H1 (cell line): ENCODE measurements around the gene TMEM161A. TPM values are rescaled to one million over a fixed set of nuclear protein-coding genes. Genes with fewer than 3 reads are reported as not detected.
A peak's percentile ranks its signal among the peaks of the same experiment; 100 is the strongest.

Experiments used
- CTCF ChIA-PET: fragments of 300-600 bp; sonication (Branson Sonifier 250); formaldehyde crosslinking; loops from one replicate; lab custom pipeline; 2021; ENCODE audit not compliant: partially characterized antibody; lab: Charles Lee
- POLR2A ChIA-PET: fragments of 300-600 bp; sonication (Branson Sonifier 250); formaldehyde crosslinking; loops from one replicate; lab custom pipeline; 2021; ENCODE audit warnings: inconsistent platforms; ENCODE audit not compliant: partially characterized antibody; lab: Charles Lee
- DNase-seq, 2 experiments: peaks; one replicate each; pipeline versions ENCODE4 v3.0.0 to v3.0.0-alpha.2; 2010 to 2022; ENCODE audit warnings: low spot score in 2 of 2, low read depth in 1 of 2, mixed read lengths in 1 of 2
- FAIRE-seq: peaks from 2 replicates; lab custom pipeline; 2011; peaks lifted over from hg19 to GRCh38; lab: Jason Lieb, UNC
- H2AFZ ChIP-seq: 2 replicates; pipeline ENCODE4 v1.8.1; 2012; ENCODE audit warnings: low read length, inconsistent platforms
- H2AK5ac ChIP-seq: 2 replicates; pipeline ENCODE4 v1.6.1; 2013; ENCODE audit warnings: low read depth, low read length
- H2BK120ac ChIP-seq: replicated peaks from 2 replicates; pipeline ENCODE3; 2013; ENCODE audit warnings: low read depth, low read length, inconsistent platforms
- H2BK12ac ChIP-seq: 2 replicates; pipeline ENCODE4 v1.6.1; 2013; ENCODE audit warnings: low read depth, low read length
- H2BK15ac ChIP-seq: 2 replicates; pipeline ENCODE4 v1.6.1; 2013; ENCODE audit warnings: low read length
- H2BK20ac ChIP-seq: 2 replicates; pipeline ENCODE4 v1.6.1; 2013; ENCODE audit warnings: low read length
- H2BK5ac ChIP-seq: 2 replicates; pipeline ENCODE4 v1.6.1; 2013; ENCODE audit warnings: low read depth, low read length
- H3K14ac ChIP-seq: 2 replicates; pipeline ENCODE4 v1.6.1; 2013; ENCODE audit warnings: inconsistent platforms; ENCODE audit not compliant: insufficient read length
- H3K18ac ChIP-seq: 2 replicates; pipeline ENCODE4 v1.6.1; 2013; ENCODE audit warnings: low read length; ENCODE audit errors: extremely low read depth
- H3K23ac ChIP-seq: 2 replicates; pipeline ENCODE4 v1.6.1; 2013; ENCODE audit warnings: inconsistent platforms; ENCODE audit not compliant: insufficient read length
- H3K23me2 ChIP-seq: 2 replicates; pipeline ENCODE4 v1.6.1; 2013; ENCODE audit warnings: low read depth, low read length
- H3K27ac ChIP-seq: 2 replicates; pipeline ENCODE4 v1.6.1; 2011; ENCODE audit warnings: low read depth, low read length, inconsistent platforms
- H3K27me3 ChIP-seq, 4 experiments: replicated peaks in 1 of 4; 1 replicate in 1 of 4; 2 replicates in 3 of 4; pipeline versions ENCODE4 v1.6.1 to v1.8.1; 2011 to 2013; ENCODE audit warnings: low read length in 3 of 4, mild to moderate bottlenecking in 3 of 4, inconsistent platforms in 2 of 4, mixed read lengths in 2 of 4, moderate library complexity in 1 of 4; ENCODE audit not compliant: control insufficient read depth in 3 of 4, insufficient read depth in 3 of 4; ENCODE audit errors: extremely low read depth in 1 of 4
- H3K36me3 ChIP-seq, 4 experiments: 2 replicates each; pipeline versions ENCODE4 v1.6.1 to v1.8.1; 2011 to 2013; ENCODE audit warnings: mild to moderate bottlenecking in 4 of 4, low read length in 3 of 4, moderate library complexity in 2 of 4, control low read depth in 1 of 4, inconsistent platforms in 1 of 4; ENCODE audit not compliant: insufficient read depth in 4 of 4, control insufficient read depth in 2 of 4
- H3K4ac ChIP-seq: replicated peaks from 2 replicates; pipeline ENCODE3; 2013; ENCODE audit warnings: low read length, low read depth, mixed read lengths, inconsistent platforms; ENCODE audit not compliant: insufficient read length
- H3K4me1 ChIP-seq, 4 experiments: replicated peaks in 1 of 4; 1 replicate in 1 of 4; 2 replicates in 3 of 4; pipeline versions ENCODE4 v1.6.1 to v1.8.1; 2011 to 2013; ENCODE audit warnings: low read length in 3 of 4, inconsistent platforms in 2 of 4, mixed read lengths in 1 of 4; ENCODE audit not compliant: insufficient read depth in 4 of 4, control insufficient read depth in 3 of 4
- H3K4me2 ChIP-seq, 2 experiments: 2 replicates each; pipeline versions ENCODE4 v1.6.1 to v1.8.1; 2011 to 2013; ENCODE audit warnings: low read depth in 2 of 2, low read length in 2 of 2, control low read depth in 1 of 2, inconsistent platforms in 1 of 2, mild to moderate bottlenecking in 1 of 2; ENCODE audit not compliant: insufficient read depth in 1 of 2
- H3K4me3 ChIP-seq, 4 experiments: fragments of 200-600, 300-600 bp in 1 of 4; sonication (generic), shearing (Covaris generic), sonication (Bioruptor Twin) in 1 of 4; 2 replicates each; pipeline versions ENCODE4 v1.5.1 to v1.8.1; 2011 to 2016; ENCODE audit warnings: low read length in 4 of 4, low read depth in 3 of 4, control low read depth in 2 of 4, inconsistent platforms in 2 of 4, mild to moderate bottlenecking in 2 of 4, mixed read lengths in 1 of 4, moderate library complexity in 1 of 4; ENCODE audit not compliant: insufficient read depth in 2 of 4; ENCODE audit errors: extremely low read depth in 1 of 4
- H3K56ac ChIP-seq: replicated peaks from 2 replicates; pipeline ENCODE3; 2013; ENCODE audit warnings: low read depth, mild to moderate bottlenecking, mixed read lengths, low read length, inconsistent platforms; ENCODE audit not compliant: insufficient read length
- H3K79me1 ChIP-seq: 2 replicates; pipeline ENCODE4 v1.6.1; 2013; ENCODE audit warnings: low read depth, low read length, control low read depth
- H3K79me2 ChIP-seq, 2 experiments: 2 replicates each; pipeline versions ENCODE4 v1.6.1 to v1.8.1; 2012 to 2013; ENCODE audit warnings: low read length in 2 of 2, mild to moderate bottlenecking in 2 of 2, inconsistent platforms in 1 of 2; ENCODE audit not compliant: insufficient read depth in 2 of 2, control insufficient read depth in 1 of 2
- H3K9ac ChIP-seq, 4 experiments: replicated peaks in 1 of 4; 1 replicate in 1 of 4; 2 replicates in 3 of 4; pipeline versions ENCODE4 v1.6.1 to v1.8.1; 2011 to 2013; ENCODE audit warnings: low read depth in 3 of 4, low read length in 3 of 4, control low read depth in 2 of 4, mild to moderate bottlenecking in 2 of 4, moderate library complexity in 2 of 4, inconsistent platforms in 1 of 4; ENCODE audit errors: extremely low read depth in 1 of 4
- H3K9me3 ChIP-seq, 2 experiments: 2 replicates each; pipeline versions ENCODE4 v1.6.1 to v1.8.1; 2012 to 2013; ENCODE audit warnings: mild to moderate bottlenecking in 2 of 2, moderate library complexity in 2 of 2, control low read depth in 1 of 2, inconsistent platforms in 1 of 2, low read depth in 1 of 2, low read length in 1 of 2, mixed read lengths in 1 of 2; ENCODE audit not compliant: insufficient read depth in 2 of 2
- H4K20me1 ChIP-seq, 2 experiments: replicated peaks in 1 of 2; 2 replicates each; pipeline versions ENCODE3 to v1.8.1; 2011 to 2013; ENCODE audit warnings: inconsistent platforms in 2 of 2, low read length in 2 of 2, mild to moderate bottlenecking in 1 of 2; ENCODE audit not compliant: insufficient read depth in 2 of 2, control insufficient read depth in 1 of 2
- H4K5ac ChIP-seq: 2 replicates; pipeline ENCODE4 v1.6.1; 2013; ENCODE audit warnings: low read length, low read depth, mixed read lengths, inconsistent platforms; ENCODE audit not compliant: insufficient read length
- H4K8ac ChIP-seq: 2 replicates; pipeline ENCODE4 v1.8.0; 2013; ENCODE audit warnings: mild to moderate bottlenecking, moderate library complexity, low read length, inconsistent platforms; ENCODE audit not compliant: insufficient read depth; ENCODE audit errors: extremely low read depth
- H4K91ac ChIP-seq: replicated peaks from 2 replicates; pipeline ENCODE3; 2013; ENCODE audit warnings: low read length, mixed read lengths, inconsistent platforms; ENCODE audit not compliant: insufficient read length
- ATF3 ChIP-seq: IDR thresholded peaks from 2 replicates; pipeline ENCODE4 v1.6.1; 2011; ENCODE audit warnings: low read depth, mild to moderate bottlenecking, low read length; ENCODE audit not compliant: insufficient read depth
- CEBPB ChIP-seq: IDR thresholded peaks from 2 replicates; pipeline ENCODE4 v1.6.1; 2012; ENCODE audit warnings: low read depth, low read length
- NANOG ChIP-seq: IDR thresholded peaks from 2 replicates; pipeline ENCODE4 v1.6.1; 2011; ENCODE audit warnings: low read length, low read depth, mild to moderate bottlenecking, inconsistent platforms; ENCODE audit not compliant: insufficient read depth, poor library complexity, severe bottlenecking
- POU5F1 ChIP-seq: IDR thresholded peaks from 2 replicates; pipeline ENCODE4 v1.6.1; 2011; ENCODE audit warnings: low read depth, mild to moderate bottlenecking, low read length, moderate library complexity
- RBBP5 ChIP-seq: IDR thresholded peaks from 2 replicates; pipeline ENCODE4 v1.7.1; 2012; ENCODE audit warnings: low read depth, mild to moderate bottlenecking, inconsistent platforms, low read length, moderate library complexity, borderline replicate concordance
- SIX5 ChIP-seq: IDR thresholded peaks from 2 replicates; pipeline ENCODE4 v1.6.1; 2011; ENCODE audit warnings: mild to moderate bottlenecking, low read depth, low read length
- SP1 ChIP-seq: IDR thresholded peaks from 2 replicates; pipeline ENCODE4 v1.6.1; 2011; ENCODE audit warnings: low read depth, low read length
- WGBS, 2 experiments: shearing (Covaris generic) in 1 of 2; methylation state at CpG; one replicate each; pipeline versions ENCODE4 v1.1.6 to v1.1.7; 2013 to 2015; ENCODE audit warnings: low lambda C conversion rate in 2 of 2, mixed read lengths in 2 of 2, inconsistent platforms in 1 of 2, low coverage in 1 of 2, missing lambda C conversion rate in 1 of 2; ENCODE audit not compliant: insufficient replicate concordance in 2 of 2, insufficient coverage in 1 of 2, insufficient read length in 1 of 2; ENCODE audit errors: extremely low coverage in 1 of 2, missing lambda C conversion rate in 1 of 2; 5-methylcytosine and 5-hydroxymethylcytosine counted together
- polyA plus RNA-seq, 7 experiments: library from polyadenylated mRNA; depleted of rRNA in 3 of 7; stranded (reverse) in 5 of 7; unstranded in 2 of 7; fragments of >200 nt in 5 of 7; fragments of 200-250 nt in 2 of 7; gene quantifications; 1 replicate in 5 of 7; 2 replicates in 1 of 7; 4 replicates in 1 of 7; pipeline versions ENCODE4 v1.2.1 to v1.2.3, GENCODE V29; 2011 to 2013; ENCODE audit warnings: missing spikeins in 2 of 7, mixed read lengths in 2 of 7
- total RNA-seq: library from RNA; stranded (reverse); fragmentation: NEBNext Ultra II Directional; extraction: Animal tissue kit (Norgen Biotek cat#: 25700); gene quantifications from 2 replicates; pipeline ENCODE4 v1.2.1, GENCODE V29; 2021
- TF ChIP-seq, protein P1 (sequence below), 3 experiments: IDR thresholded peaks; 1 replicate in 2 of 3; 2 replicates in 1 of 3; pipeline versions ENCODE4 v1.5.1 to v1.6.1; 2011; ENCODE audit warnings: low read length in 3 of 3, mild to moderate bottlenecking in 3 of 3, inconsistent platforms in 2 of 3, low read depth in 1 of 3, moderate library complexity in 1 of 3; ENCODE audit not compliant: insufficient read depth in 1 of 3; ENCODE audit errors: control extremely low read depth in 1 of 3

TMEM161A gene
- total and polyA plus RNA-seq, 2 of the 8 experiments (the other 6 are each of a cell fraction or from before 2014, with no cell fraction given), result 47.8 to 103 TPM

DNA sequence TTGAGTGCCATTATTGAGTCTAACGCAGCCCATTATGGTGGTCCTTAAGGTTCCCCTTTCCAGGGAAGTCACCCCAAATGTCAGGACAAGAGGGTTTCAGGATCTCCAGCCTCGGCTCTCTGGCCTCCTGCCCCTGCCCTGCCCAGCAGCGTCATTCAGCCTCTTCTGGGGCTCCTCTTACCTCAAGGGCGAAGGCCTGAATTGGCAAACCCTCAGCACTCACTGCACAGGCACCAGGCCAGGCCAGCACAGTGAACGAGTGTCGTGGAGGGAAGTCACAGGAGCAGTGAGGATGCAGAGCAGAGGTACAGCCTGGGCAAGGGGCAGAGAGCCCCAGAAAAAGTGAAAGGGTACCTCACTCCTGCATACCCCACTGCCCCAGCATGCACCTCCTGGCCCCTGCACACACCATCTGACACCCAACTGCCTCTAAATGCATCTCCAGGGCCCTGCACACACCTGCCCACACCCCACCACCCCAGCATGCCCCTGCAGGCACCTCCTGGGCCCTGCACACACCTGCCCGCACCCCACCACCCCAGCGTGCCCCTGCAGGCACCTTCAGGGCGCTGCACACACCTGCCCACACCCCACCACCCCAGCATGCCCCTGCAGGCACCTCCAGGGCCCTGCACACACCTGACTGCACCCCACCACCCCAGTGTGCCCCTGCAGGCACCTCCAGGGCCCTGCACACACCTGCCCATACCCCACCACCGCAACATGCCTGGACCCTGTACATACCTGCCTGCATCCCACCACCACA lies 54.7 kb downstream of the TMEM161A start:
- Histone ChIP-seq H2BK5ac (no peak overlapping the region), H3K79me2 (no peaks in the 10 kb centered on the region), H4K91ac (peak overlapping the region; percentile 93), H3K4me2 (no peak overlapping the region), H2BK12ac (no peak overlapping the region; the same call in 1 of the 2 replicates), H3K4me1 (peaks cover 0 to 3% (median 0%) of the 10 kb centered on the region in 4 experiments; a peak in 1 of 7 replicates), H2BK15ac (0 out of 2 replicates have a peak overlapping the region, but pooled peaks have one; percentile 46), H3K14ac (no peak overlapping the region), H3K27ac (no peak overlapping the region), H2AFZ (no peak overlapping the region), H2BK120ac (no peak overlapping the region), H4K8ac (no peak overlapping the region), H3K4me3 (no peak overlapping the region), H4K5ac (no peak overlapping the region), H3K79me1 (0 out of 2 replicates have a peak, but pooled peaks cover 2% of the 10 kb centered on the region)
- CTCF ChIA-PET, result no interaction called here
- 85% methylated on average over 7 of the region's 10 CpGs; no CpG with 5 or more reads in 1 of the 2 experiments for WGBS, 2 experiments
- FAIRE-seq, result no peak
- no peak for TF ChIP-seq ATF3
- no peak for TF ChIP-seq SP1
- no peak for TF ChIP-seq SIX5
- TF ChIP-seq POU5F1, result no peak
- no peak for TF ChIP-seq CEBPB
- no peak for TF ChIP-seq RBBP5
- TF ChIP-seq NANOG, result no peak
- TF ChIP-seq, protein P1, sequence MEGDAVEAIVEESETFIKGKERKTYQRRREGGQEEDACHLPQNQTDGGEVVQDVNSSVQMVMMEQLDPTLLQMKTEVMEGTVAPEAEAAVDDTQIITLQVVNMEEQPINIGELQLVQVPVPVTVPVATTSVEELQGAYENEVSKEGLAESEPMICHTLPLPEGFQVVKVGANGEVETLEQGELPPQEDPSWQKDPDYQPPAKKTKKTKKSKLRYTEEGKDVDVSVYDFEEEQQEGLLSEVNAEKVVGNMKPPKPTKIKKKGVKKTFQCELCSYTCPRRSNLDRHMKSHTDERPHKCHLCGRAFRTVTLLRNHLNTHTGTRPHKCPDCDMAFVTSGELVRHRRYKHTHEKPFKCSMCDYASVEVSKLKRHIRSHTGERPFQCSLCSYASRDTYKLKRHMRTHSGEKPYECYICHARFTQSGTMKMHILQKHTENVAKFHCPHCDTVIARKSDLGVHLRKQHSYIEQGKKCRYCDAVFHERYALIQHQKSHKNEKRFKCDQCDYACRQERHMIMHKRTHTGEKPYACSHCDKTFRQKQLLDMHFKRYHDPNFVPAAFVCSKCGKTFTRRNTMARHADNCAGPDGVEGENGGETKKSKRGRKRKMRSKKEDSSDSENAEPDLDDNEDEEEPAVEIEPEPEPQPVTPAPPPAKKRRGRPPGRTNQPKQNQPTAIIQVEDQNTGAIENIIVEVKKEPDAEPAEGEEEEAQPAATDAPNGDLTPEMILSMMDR (IDR thresholded peaks at IDR 0.05; ENCODE audit: control extremely low read depth in 1 of 3, insufficient read depth in 1 of 3, low read depth in 1 of 3, low read length in 3 of 3), result peak in 1 of 3 experiments; percentile 41; a peak in 1 of 4 replicates
- TF ChIP-seq, all 59 proteins: peak for 1
- no peak overlapping the region for H3K4ac ChIP-seq
- H3K27me3 ChIP-seq, result peaks cover 0 to 8% (median 5%) of the 10 kb centered on the region in 4 experiments; a peak in 3 of 7 replicates
- no peak overlapping the region for H3K9ac ChIP-seq
- H3K23me2 ChIP-seq, result no peaks in the 10 kb centered on the region
- peaks cover 0 to 6% of the 10 kb centered on the region in 2 experiments for H4K20me1 ChIP-seq
- POLR2A ChIA-PET, result interaction anchor here (1.1 kb wide), 1 partner anchor 27 kb away, joined by 5 read pairs; no protein-coding TSS in a partner anchor
- no peaks in the 10 kb centered on the region for H3K9me3 ChIP-seq
- no peaks in the 10 kb centered on the region for H3K36me3 ChIP-seq
- no peak overlapping the region for H3K56ac ChIP-seq
- H3K23ac ChIP-seq, result no peak overlapping the region
- H2AK5ac ChIP-seq, result no peak overlapping the region
- no peak overlapping the region for H2BK20ac ChIP-seq
- H3K18ac ChIP-seq, result no peak overlapping the region
- DNase-seq, result no peak
